Esophagus squamous epithelium (tissue), 4 donors: Measurements from ENCODE around the gene MBD3L1.

Experiments used
- CTCF ChIP-seq, 6 experiments: fragments of 450-650 bp in 4 of 6; fragments of 200-600 bp in 2 of 6; sonication (generic) in 2 of 6; IDR thresholded peaks; one replicate each; pipeline ENCODE4 v1.5.1; 2016 to 2019; ENCODE audit warnings: antibody characterized with exemption in 6 of 6, mild to moderate bottlenecking in 4 of 6, moderate library complexity in 4 of 6
- POLR2A ChIP-seq, 4 donors: fragments of 450-650 bp; IDR thresholded peaks; one replicate each; pipeline ENCODE4 v1.6.1; 2017; ENCODE audit warnings: antibody characterized with exemption in 4 of 4, mild to moderate bottlenecking in 4 of 4, moderate library complexity in 3 of 4

- TF ChIP-seq CTCF (IDR thresholded peaks at IDR 0.05) (no peak), POLR2A (IDR thresholded peaks at IDR 0.05) (no peak)
Measured at GRCh38 chr19:8831832-8832131, 395 bp upstream of the MBD3L1 start.
